ENCODE measurements around the gene PLOD2. TPM values are rescaled to one million over a fixed set of nuclear protein-coding genes. Genes with fewer than 3 reads are reported as not detected.

Gene PLOD2
- total and polyA plus RNA-seq, 4 donors, result 17.8 to 73.9 (median 22.7) TPM

GRCh38 chr3:146181216-146181615 is 20.2 kb upstream of the PLOD2 start:
- H3K9me3 ChIP-seq (ENCODE audit: control insufficient read depth in 4 of 4, insufficient read depth in 3 of 4, low read length in 3 of 4), result no peaks in the 10 kb centered on the region
- no peaks in the 10 kb centered on the region for H3K4me1 ChIP-seq (ENCODE audit: control insufficient read depth in 5 of 5, insufficient read depth in 5 of 5, low read length in 5 of 5)
- H3K36me3 ChIP-seq (ENCODE audit: control insufficient read depth in 4 of 4, insufficient read depth in 4 of 4, low read length in 4 of 4), result peaks cover 0 to 5% (median 0%) of the 10 kb centered on the region in 4 donors
- no peak for TF ChIP-seq CTCF (IDR thresholded peaks at IDR 0.05; ENCODE audit: control extremely low read depth, extremely low read depth)
- no peak overlapping the region for H3K4me3 ChIP-seq
- no peak overlapping the region for H3K9ac ChIP-seq (ENCODE audit: insufficient read depth in 1 of 2, low read length in 2 of 2)
- H3K27me3 ChIP-seq (ENCODE audit: control insufficient read depth in 3 of 3, insufficient read depth in 3 of 3, low read length in 2 of 3), result no peaks in the 10 kb centered on the region
- ATAC-seq (ENCODE audit: insufficient read depth, low FRiP score), result no peak
- no peak overlapping the region for H3K27ac ChIP-seq (ENCODE audit: low read depth in 1 of 2, low read length in 1 of 2)
- DNase-seq, result no peak
- 94 to 96% methylated on average over 5 of the region's 5 CpGs for WGBS, 2 donors

- no peaks in the 10 kb centered on the region for H3K9me3 ChIP-seq (ENCODE audit: control insufficient read depth in 4 of 4, insufficient read depth in 3 of 4, low read length in 3 of 4)
- H3K4me1 ChIP-seq (ENCODE audit: control insufficient read depth in 5 of 5, insufficient read depth in 5 of 5, low read length in 5 of 5), result no peaks in the 10 kb centered on the region
- H3K36me3 ChIP-seq (ENCODE audit: control insufficient read depth in 4 of 4, insufficient read depth in 4 of 4, low read length in 4 of 4), result peaks cover 0 to under 1% (median 0%) of the 10 kb centered on the region in 4 donors
- no peak for TF ChIP-seq CTCF (IDR thresholded peaks at IDR 0.05; ENCODE audit: control extremely low read depth, extremely low read depth)
- no peak overlapping the region for H3K4me3 ChIP-seq
- WGBS, 2 donors, result 95 to 97% methylated on average over 6 of the region's 6 CpGs
- ATAC-seq (ENCODE audit: insufficient read depth, low FRiP score) (no peak), DNase-seq (no peak)
- no peak overlapping the region for H3K9ac ChIP-seq (ENCODE audit: insufficient read depth in 1 of 2, low read length in 2 of 2)
- no peaks in the 10 kb centered on the region for H3K27me3 ChIP-seq (ENCODE audit: control insufficient read depth in 3 of 3, insufficient read depth in 3 of 3, low read length in 2 of 3)
- H3K27ac ChIP-seq (ENCODE audit: low read depth in 1 of 2, low read length in 1 of 2), result no peak overlapping the region
These were observed 19.4 kb upstream of the PLOD2 start for GRCh38 chr3:146180376-146180775.

GRCh38 chr3:146178006-146178689 is 17.2 kb upstream of the PLOD2 start:
- Histone ChIP-seq H3K36me3 (ENCODE audit: control insufficient read depth in 4 of 4, insufficient read depth in 4 of 4, low read length in 4 of 4) (peaks cover 0 to under 1% (median 0%) of the 10 kb centered on the region in 4 donors), H3K9me3 (ENCODE audit: control insufficient read depth in 4 of 4, insufficient read depth in 3 of 4, low read length in 3 of 4) (no peaks in the 10 kb centered on the region), H3K4me1 (ENCODE audit: control insufficient read depth in 5 of 5, insufficient read depth in 5 of 5, low read length in 5 of 5) (no peaks in the 10 kb centered on the region), H3K9ac (ENCODE audit: insufficient read depth in 1 of 2, low read length in 2 of 2) (no peak overlapping the region), H3K4me3 (no peak overlapping the region), H3K27ac (ENCODE audit: low read depth in 1 of 2, low read length in 1 of 2) (no peak overlapping the region), H3K27me3 (ENCODE audit: control insufficient read depth in 3 of 3, insufficient read depth in 3 of 3, low read length in 2 of 3) (no peaks in the 10 kb centered on the region)
- ATAC-seq (ENCODE audit: insufficient read depth, low FRiP score) (no peak), DNase-seq (peak in 1 of 3 donors; percentile 63)
- WGBS, 2 donors, result 79 to 90% methylated on average over 6 of the region's 6 CpGs
- TF ChIP-seq CTCF (IDR thresholded peaks at IDR 0.05; ENCODE audit: control extremely low read depth, extremely low read depth), result no peak

- no peak for ATAC-seq (ENCODE audit: insufficient read depth, low FRiP score)
- no peak for TF ChIP-seq CTCF (IDR thresholded peaks at IDR 0.05; ENCODE audit: control extremely low read depth, extremely low read depth)
- H3K9ac ChIP-seq (ENCODE audit: insufficient read depth in 1 of 2, low read length in 2 of 2), result no peak overlapping the region
- H3K4me1 ChIP-seq (ENCODE audit: control insufficient read depth in 5 of 5, insufficient read depth in 5 of 5, low read length in 5 of 5), result no peaks in the 10 kb centered on the region
- H3K9me3 ChIP-seq (ENCODE audit: control insufficient read depth in 4 of 4, insufficient read depth in 3 of 4, low read length in 3 of 4), result no peaks in the 10 kb centered on the region
- H3K36me3 ChIP-seq (ENCODE audit: control insufficient read depth in 4 of 4, insufficient read depth in 4 of 4, low read length in 4 of 4), result peaks cover 0 to 3% (median 0%) of the 10 kb centered on the region in 4 donors
- 80 to 92% methylated on average over 1 of the region's 1 CpG for WGBS, 2 donors
- H3K27ac ChIP-seq (ENCODE audit: low read depth in 1 of 2, low read length in 1 of 2), result no peak overlapping the region
- no peaks in the 10 kb centered on the region for H3K27me3 ChIP-seq (ENCODE audit: control insufficient read depth in 3 of 3, insufficient read depth in 3 of 3, low read length in 2 of 3)
- DNase-seq, result no peak
- no peak overlapping the region for H3K4me3 ChIP-seq
These were observed 16.5 kb upstream of the PLOD2 start for GRCh38 chr3:146177519-146177918.

Measured in lung (tissue), 12 donors.